ENCODE data around the gene CACNG8.

- TF ChIP-seq CTCF (IDR thresholded peaks at IDR 0.05) (no peak), POLR2A (IDR thresholded peaks at IDR 0.05) (no peak)
Measured at GRCh38 chr19:53944933-53945332, 17.8 kb upstream of the CACNG8 start.

Data from body of pancreas (tissue), 4 donors.